ENCODE data around the gene EPC1.
A peak's percentile ranks its signal among the peaks of the same experiment; 100 is the strongest.
"Not testable (repeated sequence)": the region's sequence is repeated elsewhere in the genome, so short reads cannot be mapped to it uniquely, and the experiment has no call there.

Gene EPC1

GRCh38 chr10:32346551-32347362 lies at the start of gene EPC1:
Gene EPC1, minus strand, starts transcription at chr10:32347158. Its CDS starts 243 bp downstream, at chr10:32346915.
- Histone ChIP-seq H3K79me2 (peaks cover 29% of the 10 kb centered on the region), H3K9ac (peak within 1 kb of the TSS; percentile 100), H3K9me3 (ENCODE audit: control insufficient read depth, low read length) (no peaks in the 10 kb centered on the region), H2AFZ (peak within 1 kb of the TSS; percentile 100), H3K27ac (peak within 1 kb of the TSS; percentile 100), H3K4me1 (peaks cover 15% of the 10 kb centered on the region), H3K36me3 (ENCODE audit: control insufficient read depth, insufficient read depth, low read length) (no peaks in the 10 kb centered on the region), H3K27me3 (ENCODE audit: control insufficient read depth, insufficient read depth, low read length) (no peaks in the 10 kb centered on the region), H3K4me2 (ENCODE audit: low read length) (peak within 1 kb of the TSS; percentile 78), H3K4me3 (ENCODE audit: low read depth, low read length) (peak within 1 kb of the TSS; percentile 97)
- no peak for TF ChIP-seq CTCF (IDR thresholded peaks at IDR 0.05)

GRCh38 chr10:32393911-32394310 lies 47.0 kb upstream of the EPC1 start:
- no peak for TF ChIP-seq CTCF (IDR thresholded peaks at IDR 0.05)
- Histone ChIP-seq H3K36me3 (ENCODE audit: control insufficient read depth, insufficient read depth, low read length) (no peaks in the 10 kb centered on the region), H2AFZ (peak overlapping the region; percentile 19), H3K9ac (no peak overlapping the region), H3K9me3 (ENCODE audit: control insufficient read depth, low read length) (no peaks in the 10 kb centered on the region), H3K4me3 (ENCODE audit: low read depth, low read length) (no peak overlapping the region), H3K4me1 (no peaks in the 10 kb centered on the region), H3K27me3 (ENCODE audit: control insufficient read depth, insufficient read depth, low read length) (no peaks in the 10 kb centered on the region), H3K79me2 (no peaks in the 10 kb centered on the region), H3K4me2 (ENCODE audit: low read length) (no peak overlapping the region), H3K27ac (no peak overlapping the region)

GRCh38 chr10:32392284-32392683 lies 45.3 kb upstream of the EPC1 start:
- H3K4me2 ChIP-seq (ENCODE audit: low read length); H3K9me3 ChIP-seq (ENCODE audit: control insufficient read depth, low read length); H3K4me3 ChIP-seq (ENCODE audit: low read depth, low read length); H3K27ac ChIP-seq; H3K79me2 ChIP-seq; H2AFZ ChIP-seq; H3K27me3 ChIP-seq (ENCODE audit: control insufficient read depth, insufficient read depth, low read length); H3K4me1 ChIP-seq; H3K36me3 ChIP-seq (ENCODE audit: control insufficient read depth, insufficient read depth, low read length); H3K9ac ChIP-seq: not testable (repeated sequence)

GRCh38 chr10:32390193-32390592 lies 43.2 kb upstream of the EPC1 start:
- H3K27me3 ChIP-seq (ENCODE audit: control insufficient read depth, insufficient read depth, low read length), result no peaks in the 10 kb centered on the region
- no peak overlapping the region for H3K27ac ChIP-seq
- H3K79me2 ChIP-seq, result no peaks in the 10 kb centered on the region
- no peak overlapping the region for H3K9ac ChIP-seq
- TF ChIP-seq CTCF (IDR thresholded peaks at IDR 0.05), result no peak
- no peaks in the 10 kb centered on the region for H3K36me3 ChIP-seq (ENCODE audit: control insufficient read depth, insufficient read depth, low read length)
- H3K4me2 ChIP-seq (ENCODE audit: low read length), result no peak overlapping the region
- peak overlapping the region; percentile 25 for H2AFZ ChIP-seq
- no peaks in the 10 kb centered on the region for H3K9me3 ChIP-seq (ENCODE audit: control insufficient read depth, low read length)
- no peaks in the 10 kb centered on the region for H3K4me1 ChIP-seq
- no peak overlapping the region for H3K4me3 ChIP-seq (ENCODE audit: low read depth, low read length)

- TF ChIP-seq CTCF (IDR thresholded peaks at IDR 0.05), result no peak
- no peak overlapping the region for H3K4me3 ChIP-seq (ENCODE audit: low read depth, low read length)
- no peaks in the 10 kb centered on the region for H3K36me3 ChIP-seq (ENCODE audit: control insufficient read depth, insufficient read depth, low read length)
- no peaks in the 10 kb centered on the region for H3K4me1 ChIP-seq
- H3K27ac ChIP-seq, result no peak overlapping the region
- H3K27me3 ChIP-seq (ENCODE audit: control insufficient read depth, insufficient read depth, low read length), result no peaks in the 10 kb centered on the region
- H3K9me3 ChIP-seq (ENCODE audit: control insufficient read depth, low read length), result no peaks in the 10 kb centered on the region
- H3K79me2 ChIP-seq, result no peaks in the 10 kb centered on the region
- H3K9ac ChIP-seq, result no peak overlapping the region
- H2AFZ ChIP-seq, result no peak overlapping the region
- H3K4me2 ChIP-seq (ENCODE audit: low read length), result no peak overlapping the region
These were observed 41.5 kb upstream of the EPC1 start for GRCh38 chr10:32388258-32389027.

Data from parathyroid adenoma (tissue), 2 donors.